Measurements from ENCODE around the gene TTLL10.

The TTLL10 gene

DNA sequence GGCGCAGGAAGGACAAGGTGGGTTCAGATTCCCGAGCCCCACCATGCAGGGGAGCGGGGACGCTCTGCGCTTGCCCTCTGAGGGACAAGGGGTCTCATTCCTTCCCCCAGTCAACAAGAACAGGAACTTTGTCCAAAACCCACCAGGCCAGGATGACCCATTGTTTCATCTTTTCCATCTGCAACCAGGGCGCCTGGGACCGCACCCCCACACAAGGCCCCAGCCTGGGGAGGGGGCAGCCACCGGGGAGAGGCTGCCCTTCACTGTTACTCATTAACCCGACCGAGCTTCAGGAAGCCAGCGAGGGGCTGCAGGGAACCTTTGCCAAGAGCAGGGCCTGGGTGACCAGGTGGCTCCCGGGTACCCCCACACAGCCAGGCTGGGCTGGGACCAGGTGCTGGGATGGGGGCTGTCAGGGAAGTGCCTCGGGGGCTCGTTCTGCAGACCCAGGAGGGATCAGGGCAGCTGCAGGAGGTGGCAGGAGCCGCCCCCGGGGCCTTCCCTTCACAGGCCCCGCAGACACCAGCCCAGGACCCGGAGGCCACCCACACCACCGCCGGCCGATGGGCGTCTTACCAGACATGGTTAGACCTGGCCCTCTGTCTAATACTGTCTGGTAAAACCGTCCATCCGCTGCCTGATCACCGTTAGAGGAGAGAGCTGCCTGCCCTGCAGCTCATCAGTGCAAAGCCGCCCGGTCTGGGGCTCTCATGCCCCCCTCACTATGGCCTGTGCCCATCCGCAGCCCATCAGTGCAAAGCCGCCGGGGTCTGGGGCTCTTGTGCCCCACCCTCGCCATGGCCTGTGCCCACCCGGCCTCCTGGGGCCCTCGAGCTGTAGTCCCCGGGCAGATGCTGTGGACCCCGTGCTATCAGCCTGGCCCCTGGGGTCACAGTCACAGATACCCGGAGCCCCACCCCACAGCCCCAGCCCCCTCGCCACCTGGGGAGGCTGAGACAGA is 4.9 kb upstream of the TTLL10 start:
- DNase-seq (ENCODE audit: low read depth in 2 of 2): no peak
- H3K4me3 ChIP-seq (replicated peaks in 1 of 2; ENCODE audit: low read depth in 2 of 2, low read length in 2 of 2): no peak overlapping the region
- TF ChIP-seq, protein P1, sequence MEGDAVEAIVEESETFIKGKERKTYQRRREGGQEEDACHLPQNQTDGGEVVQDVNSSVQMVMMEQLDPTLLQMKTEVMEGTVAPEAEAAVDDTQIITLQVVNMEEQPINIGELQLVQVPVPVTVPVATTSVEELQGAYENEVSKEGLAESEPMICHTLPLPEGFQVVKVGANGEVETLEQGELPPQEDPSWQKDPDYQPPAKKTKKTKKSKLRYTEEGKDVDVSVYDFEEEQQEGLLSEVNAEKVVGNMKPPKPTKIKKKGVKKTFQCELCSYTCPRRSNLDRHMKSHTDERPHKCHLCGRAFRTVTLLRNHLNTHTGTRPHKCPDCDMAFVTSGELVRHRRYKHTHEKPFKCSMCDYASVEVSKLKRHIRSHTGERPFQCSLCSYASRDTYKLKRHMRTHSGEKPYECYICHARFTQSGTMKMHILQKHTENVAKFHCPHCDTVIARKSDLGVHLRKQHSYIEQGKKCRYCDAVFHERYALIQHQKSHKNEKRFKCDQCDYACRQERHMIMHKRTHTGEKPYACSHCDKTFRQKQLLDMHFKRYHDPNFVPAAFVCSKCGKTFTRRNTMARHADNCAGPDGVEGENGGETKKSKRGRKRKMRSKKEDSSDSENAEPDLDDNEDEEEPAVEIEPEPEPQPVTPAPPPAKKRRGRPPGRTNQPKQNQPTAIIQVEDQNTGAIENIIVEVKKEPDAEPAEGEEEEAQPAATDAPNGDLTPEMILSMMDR (IDR thresholded peaks at IDR 0.05; ENCODE audit: low read depth, low read length): no peak

DNA sequence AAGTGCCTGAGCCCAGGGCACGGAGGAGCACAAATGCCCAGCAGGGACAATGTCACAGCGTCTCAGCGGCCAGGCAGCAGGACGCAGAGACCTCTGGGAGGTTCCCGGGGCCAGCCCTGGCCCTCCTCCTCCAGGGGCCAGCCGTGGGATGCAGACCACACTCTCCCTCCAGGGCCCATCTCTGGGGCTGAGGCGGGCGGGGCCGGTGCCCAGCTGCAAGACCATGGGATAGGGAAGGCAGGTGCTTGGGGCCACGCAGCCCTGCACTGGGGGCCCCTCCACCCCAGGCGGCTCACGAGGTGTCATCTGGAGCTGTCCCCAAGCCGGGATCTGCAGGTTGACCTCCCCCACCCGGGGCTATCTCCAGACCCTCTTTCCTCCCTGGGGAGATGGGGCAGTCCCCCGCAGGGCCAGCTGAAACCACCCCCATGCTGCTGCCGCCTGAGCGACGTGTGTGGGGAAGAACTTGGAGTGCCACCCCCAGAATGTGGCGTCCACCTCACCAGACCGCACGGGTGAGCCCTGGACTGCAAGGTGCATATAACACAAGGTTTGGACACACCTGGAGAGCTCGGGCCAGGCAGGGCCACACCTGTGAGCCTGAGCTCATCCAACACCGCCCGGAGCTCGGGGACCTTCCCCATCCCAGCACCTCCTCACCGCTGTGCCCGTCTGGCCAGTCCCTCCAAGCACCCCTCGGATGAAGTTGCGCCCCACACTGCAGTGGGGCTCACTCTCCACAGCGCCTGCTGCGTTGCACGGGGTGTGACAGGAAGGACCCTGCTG is 4.1 kb upstream of the TTLL10 start:
- TF ChIP-seq, protein P1 (IDR thresholded peaks at IDR 0.05; ENCODE audit: low read depth, low read length): no peak
- H3K4me3 ChIP-seq (replicated peaks in 1 of 2; ENCODE audit: low read depth in 2 of 2, low read length in 2 of 2): no peak overlapping the region
- DNase-seq (ENCODE audit: low read depth in 2 of 2): no peak

DNA sequence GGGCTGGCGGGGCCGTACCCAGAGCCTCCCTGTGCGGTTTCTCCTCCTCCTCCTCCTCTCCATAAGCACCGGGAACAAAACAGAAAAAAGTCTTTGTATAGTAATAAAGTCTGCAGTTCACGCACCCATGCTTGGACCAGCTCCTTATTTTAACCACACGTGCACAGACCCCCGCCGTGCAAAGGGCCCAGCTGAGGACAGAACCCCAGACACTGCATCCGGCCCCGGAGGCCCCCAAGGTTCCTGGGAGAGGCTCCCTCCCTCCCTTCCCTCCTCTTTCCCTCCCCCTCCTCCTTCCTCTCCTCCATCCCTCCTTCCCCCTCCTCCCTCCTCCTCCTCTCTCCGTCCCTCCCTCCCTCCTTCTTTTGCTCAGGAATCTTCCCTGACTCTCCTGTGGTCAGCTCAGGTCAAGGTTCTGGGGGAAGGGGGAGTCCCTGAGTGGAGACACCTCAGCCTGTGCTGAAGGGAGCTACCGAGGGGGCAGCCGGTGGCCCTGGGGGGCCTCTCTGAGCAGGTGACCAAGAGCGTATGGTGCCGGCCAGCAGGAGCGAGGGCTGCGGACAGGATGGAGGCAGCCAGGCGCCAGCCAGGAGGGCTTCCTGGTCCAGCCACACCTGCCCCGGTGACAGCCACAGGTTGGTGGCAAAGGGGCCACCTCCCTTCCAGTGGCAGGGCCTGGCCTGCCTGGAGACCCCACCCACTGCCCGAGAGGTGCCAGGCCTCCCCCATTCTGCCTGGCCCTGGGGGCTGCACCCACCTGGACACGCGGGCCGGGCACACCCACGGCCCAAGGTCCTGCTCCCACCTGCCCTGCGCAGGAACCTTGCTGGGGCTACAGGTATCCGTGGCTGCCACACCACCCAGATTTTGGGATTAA is 3.2 kb upstream of the TTLL10 start:
- no peak for DNase-seq (ENCODE audit: low read depth in 2 of 2)

DNA sequence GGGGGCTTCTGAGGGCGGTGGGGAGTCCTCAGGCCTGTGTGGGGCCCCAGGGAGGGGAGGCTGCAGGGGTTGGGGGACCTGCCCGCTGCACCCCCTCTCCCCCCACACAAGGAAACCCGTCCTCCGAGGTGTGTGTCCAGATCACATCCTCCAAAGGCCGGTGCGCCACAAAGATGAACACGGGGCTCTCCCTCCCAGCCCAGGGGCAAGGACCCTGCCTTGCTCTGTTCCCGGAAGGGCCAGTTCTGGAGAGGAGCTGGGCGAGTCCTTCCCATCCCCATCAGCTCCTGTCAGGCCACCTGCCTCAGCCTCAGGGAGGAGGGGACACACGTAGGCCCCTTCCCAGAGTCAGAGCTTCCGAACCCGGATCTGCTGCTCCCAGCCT is 2.5 kb upstream of the TTLL10 start:
- no peak for DNase-seq (ENCODE audit: low read depth in 2 of 2)
- TF ChIP-seq, protein P1 (IDR thresholded peaks at IDR 0.05; ENCODE audit: low read depth, low read length): no peak
- no peak overlapping the region for H3K4me3 ChIP-seq (replicated peaks in 1 of 2; ENCODE audit: low read depth in 2 of 2, low read length in 2 of 2)

More for the DNA sequence above, 3.2 kb upstream of the TTLL10 start:
- no peak overlapping the region for H3K4me3 ChIP-seq (replicated peaks in 1 of 2; ENCODE audit: low read depth in 2 of 2, low read length in 2 of 2)
- TF ChIP-seq, protein P1 (IDR thresholded peaks at IDR 0.05; ENCODE audit: low read depth, low read length): no peak

DNA sequence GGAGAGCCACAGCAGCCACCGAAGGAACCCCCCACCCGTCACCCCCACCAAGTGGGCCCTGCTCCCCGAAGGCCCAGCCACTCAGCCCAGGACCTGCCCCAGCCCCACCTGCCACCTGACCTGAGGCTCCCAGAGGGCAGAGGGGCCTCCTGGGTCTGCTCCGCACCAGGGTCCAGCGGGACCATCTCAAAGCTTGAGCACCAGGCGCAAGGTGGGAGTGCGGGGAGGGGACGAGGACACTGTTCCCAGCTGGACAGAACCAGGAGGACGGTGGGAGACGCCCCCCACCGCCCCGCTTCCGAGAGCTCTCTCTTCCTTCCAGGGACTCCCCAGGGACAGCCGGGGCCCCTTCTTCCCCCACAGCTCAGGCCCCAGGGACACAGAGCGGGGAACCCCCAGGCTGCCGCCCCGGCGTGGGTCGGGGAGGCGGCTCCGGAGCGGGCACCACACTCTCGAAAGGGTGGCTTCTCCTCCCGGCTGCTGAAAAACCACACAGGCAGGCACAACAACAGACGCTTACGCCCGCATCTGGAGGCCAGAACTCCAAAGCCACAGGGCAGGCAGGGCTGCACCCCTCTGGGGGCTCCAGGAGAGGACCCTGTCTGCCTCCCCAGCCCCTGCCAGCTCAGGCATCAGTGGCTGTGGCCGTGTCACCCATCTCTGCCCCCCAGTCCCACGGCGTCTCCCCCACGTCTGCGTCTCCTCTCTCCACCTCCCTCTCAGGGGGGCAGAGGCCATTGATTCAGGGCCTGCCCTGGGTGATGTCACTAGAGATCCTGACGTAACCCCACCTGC is 1.9 kb upstream of the TTLL10 start:
- TF ChIP-seq, protein P1 (IDR thresholded peaks at IDR 0.05; ENCODE audit: low read depth, low read length): no peak

More for the DNA sequence above, 1.9 kb upstream of the TTLL10 start:
- H3K4me3 ChIP-seq (replicated peaks in 1 of 2; ENCODE audit: low read depth in 2 of 2, low read length in 2 of 2): no peak overlapping the region
- no peak for DNase-seq (ENCODE audit: low read depth in 2 of 2)
